Activated CD8-positive, alpha-beta memory T cell treated with anti-CD3 and anti-CD28 coated beads, Interleukin-2, amount 50 U/mL, for 1 hour (primary cell): ENCODE data around the gene SETDB1.
"Not testable (repeated sequence)": the region's sequence is repeated elsewhere in the genome, so short reads cannot be mapped to it uniquely, and the experiment has no call there.

Source experiments
- DNase-seq: peaks from one replicate; pipeline ENCODE4 v3.0.0-alpha.2; 2020; ENCODE audit errors: extremely low read depth

Gene SETDB1

GRCh38 chr1:150926097-150926741, at the start of gene SETDB1:
SETDB1 (plus strand) TSS chr1:150926363; CDS start chr1:150927715, 1,352 bp downstream.
- DNase-seq = peak; percentile 89

- DNase-seq = not testable (repeated sequence)
Observed at GRCh38 chr1:150878931-150879330, 47.2 kb upstream of the SETDB1 start.

- no peak for DNase-seq
Observed at GRCh38 chr1:150881331-150882070, 44.7 kb upstream of the SETDB1 start.

- DNase-seq = not testable (repeated sequence)
Observed at GRCh38 chr1:150883121-150883520, 43.0 kb upstream of the SETDB1 start.

GRCh38 chr1:150887018-150887417, 39.1 kb upstream of the SETDB1 start, which contains the start of gene CTXND2:
CTXND2 (plus strand) TSS chr1:150887136; CDS start chr1:150912315, 25,179 bp downstream.
- DNase-seq = no peak

GRCh38 chr1:150888727-150889126, 37.4 kb upstream of the SETDB1 start:
- DNase-seq = no peak

GRCh38 chr1:150890033-150890416, 36.1 kb upstream of the SETDB1 start:
- no peak for DNase-seq

- DNase-seq = no peak
Observed at GRCh38 chr1:150893336-150893913, 32.7 kb upstream of the SETDB1 start.

- no peak for DNase-seq
Observed at GRCh38 chr1:150895618-150896017, 30.5 kb upstream of the SETDB1 start.

- DNase-seq = not testable (repeated sequence)
Observed at GRCh38 chr1:150899795-150900194, 26.4 kb upstream of the SETDB1 start.

- no peak for DNase-seq
Observed at GRCh38 chr1:150902346-150902745, 23.8 kb upstream of the SETDB1 start.

GRCh38 chr1:150902751-150903150, 23.4 kb upstream of the SETDB1 start:
- no peak for DNase-seq

GRCh38 chr1:150905301-150905700, 20.9 kb upstream of the SETDB1 start:
- no peak for DNase-seq

- DNase-seq = no peak
Observed at GRCh38 chr1:150906329-150906728, 19.8 kb upstream of the SETDB1 start.

- DNase-seq = no peak
Observed at GRCh38 chr1:150906813-150907212, 19.4 kb upstream of the SETDB1 start.

GRCh38 chr1:150909585-150910180, 16.5 kb upstream of the SETDB1 start:
- DNase-seq = no peak

GRCh38 chr1:150912623-150913022, 13.5 kb upstream of the SETDB1 start:
- no peak for DNase-seq

- no peak for DNase-seq
Observed at GRCh38 chr1:150917387-150917786, 8.8 kb upstream of the SETDB1 start.

GRCh38 chr1:150922519-150922975, 3.6 kb upstream of the SETDB1 start:
- peak; percentile 59 for DNase-seq

- no peak for DNase-seq
Observed at GRCh38 chr1:150925080-150925479, 1.1 kb upstream of the SETDB1 start.

- DNase-seq = no peak
Observed at GRCh38 chr1:150927624-150928023, 1.5 kb downstream of the SETDB1 start.

GRCh38 chr1:150928286-150928685, 2.1 kb downstream of the SETDB1 start:
- DNase-seq = no peak
